OCI-LY1 (cell line): ENCODE results near the gene EXOC7.

Experiments used
- CTCF ChIP-seq: fragments of 200-600 bp; sonication (generic), shearing (Covaris generic); IDR thresholded peaks from 2 replicates; pipeline ENCODE4 v1.5.1; 2017; ENCODE audit warnings: mild to moderate bottlenecking, antibody characterized with exemption, low read length, moderate library complexity, mixed read lengths
- EZH2 ChIP-seq: fragments of 200-600 bp; sonication (generic), shearing (Covaris generic); IDR thresholded peaks from 2 replicates; pipeline ENCODE4 v1.8.0; 2017; ENCODE audit warnings: borderline replicate concordance, mixed run types, mild to moderate bottlenecking, antibody characterized with exemption, low read length, moderate library complexity, mixed read lengths

GRCh38 chr17:76136276-76137000 is 32.9 kb upstream of the EXOC7 start:
- TF ChIP-seq CTCF (no peak), EZH2 (no peak)
